ENCODE data around the gene EIF2AK3.
"Not testable (repeated sequence)": the region's sequence is repeated elsewhere in the genome, so short reads cannot be mapped to it uniquely, and the experiment has no call there.

Gene EIF2AK3

DNA sequence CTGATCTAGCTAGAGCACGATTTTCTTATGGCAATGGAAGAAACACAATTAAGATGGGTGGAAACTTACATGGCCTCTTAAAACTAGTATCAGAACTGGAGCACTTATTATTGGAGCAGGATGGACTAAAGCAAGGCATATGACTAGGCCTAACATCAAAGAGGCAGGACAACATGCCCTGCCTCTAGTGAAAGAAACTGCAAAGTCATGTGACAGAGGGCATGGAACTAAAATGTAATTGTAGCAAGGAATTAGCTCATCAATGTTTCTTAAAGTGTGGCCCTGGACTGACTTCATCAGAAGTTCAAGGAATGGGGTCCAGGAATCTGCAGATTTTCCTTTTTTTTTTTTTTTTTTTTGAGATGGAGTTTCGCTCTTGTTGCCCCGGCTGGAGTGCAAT, 5.3 kb upstream of the EIF2AK3 start:
- DNase-seq = no peak

DNA sequence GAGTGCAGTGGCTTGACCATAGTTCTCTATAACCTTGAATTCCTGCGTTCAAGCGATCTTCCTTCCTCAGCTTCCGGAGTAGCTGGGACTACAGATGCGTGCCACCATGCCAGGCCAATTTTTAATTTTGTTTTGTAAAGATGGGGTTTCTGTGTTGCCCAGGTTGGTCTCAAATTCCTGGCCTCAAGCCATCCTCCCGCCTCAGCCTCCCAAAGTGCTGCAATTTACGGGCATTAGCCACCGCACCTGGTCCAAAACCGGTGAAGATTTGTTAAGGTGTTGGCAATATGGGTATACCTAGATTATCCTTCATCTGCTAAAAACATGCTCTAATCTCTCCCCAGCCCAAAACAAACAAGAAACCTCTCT, 1.3 kb upstream of the EIF2AK3 start:
- no peak for DNase-seq

DNA sequence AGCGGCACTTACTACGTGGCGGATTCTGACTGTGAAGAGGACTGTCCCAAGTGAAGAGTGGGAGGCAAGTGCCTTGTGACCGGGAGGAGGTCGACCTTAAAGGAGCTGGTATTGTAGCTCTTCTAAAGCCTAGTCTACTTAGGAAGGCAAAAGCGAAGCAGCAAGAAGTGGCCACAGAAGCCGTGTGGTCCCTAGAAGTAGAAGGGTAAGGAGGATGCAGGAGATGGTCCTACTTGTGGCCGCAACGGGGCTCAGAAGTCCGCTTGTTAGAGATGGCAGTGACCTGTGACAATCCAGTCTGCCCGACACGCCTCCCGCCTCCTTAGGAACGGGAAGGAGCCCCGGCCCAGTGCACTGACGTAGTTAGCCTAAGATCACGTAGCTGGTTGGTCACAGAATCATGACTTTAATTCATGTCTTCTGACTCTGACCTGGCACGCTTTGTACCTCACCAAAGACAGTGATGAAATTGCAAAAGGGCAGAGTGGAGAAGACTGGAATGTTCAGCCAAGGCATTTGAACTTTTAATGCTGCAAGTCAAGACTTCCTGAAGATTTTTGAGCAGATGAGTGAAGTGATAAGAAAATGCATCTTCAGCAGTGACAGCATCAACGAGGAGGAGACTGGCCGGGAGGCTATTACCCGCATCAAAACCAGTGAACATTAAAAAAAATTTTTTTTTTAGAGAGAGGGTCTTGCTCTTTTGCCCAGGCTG, 749 bp upstream of the EIF2AK3 start:
- DNase-seq = peak; percentile 73

- DNase-seq = peak; percentile 38
Observed at GRCh38 chr2:88626171-88627054, 851 bp downstream of the EIF2AK3 start.

DNA sequence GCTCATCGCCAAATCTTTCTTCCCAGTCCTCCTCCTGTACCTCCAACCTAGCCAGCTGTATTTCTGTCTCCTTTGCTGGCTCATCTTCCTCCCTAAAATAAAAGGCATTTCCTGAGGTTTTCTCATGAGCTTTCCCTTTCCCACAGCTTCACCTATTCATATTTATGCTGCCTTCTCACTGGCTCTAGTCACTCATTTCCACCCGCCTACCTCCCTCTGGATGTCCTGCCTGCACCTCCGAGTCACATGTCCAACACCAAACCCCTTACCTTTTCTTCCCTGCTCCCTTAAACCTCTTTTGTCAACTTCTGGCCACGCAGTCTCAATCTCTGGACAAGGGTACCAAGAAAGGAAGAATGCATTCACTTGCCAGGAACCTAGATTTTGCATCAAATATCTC, 2.8 kb downstream of the EIF2AK3 start:
- DNase-seq = no peak

GRCh38 chr2:88623831-88624465, 3.3 kb downstream of the EIF2AK3 start:
- DNase-seq = not testable (repeated sequence)

DNA sequence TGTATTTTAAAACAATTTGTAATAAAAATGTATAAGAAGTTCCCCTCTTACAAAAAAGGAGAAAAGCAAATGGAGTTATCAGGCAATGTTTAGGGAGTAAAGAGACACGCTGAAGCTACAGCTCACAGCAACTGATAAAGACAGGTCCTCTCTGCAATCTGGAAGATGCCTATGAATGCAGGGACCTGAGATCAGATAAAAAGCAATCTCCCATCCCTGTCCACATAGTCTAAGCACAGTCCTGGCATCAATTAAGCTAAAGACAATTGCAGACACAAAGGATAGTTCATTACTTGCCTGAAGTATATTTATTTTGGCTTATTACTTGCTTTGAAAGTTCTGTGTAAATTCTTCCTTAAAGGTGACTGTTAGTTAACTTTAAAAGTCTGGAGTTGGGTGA, 5.0 kb downstream of the EIF2AK3 start:
- no peak for DNase-seq

- DNase-seq = no peak
Observed at GRCh38 chr2:88621432-88621831, 5.8 kb downstream of the EIF2AK3 start.

DNA sequence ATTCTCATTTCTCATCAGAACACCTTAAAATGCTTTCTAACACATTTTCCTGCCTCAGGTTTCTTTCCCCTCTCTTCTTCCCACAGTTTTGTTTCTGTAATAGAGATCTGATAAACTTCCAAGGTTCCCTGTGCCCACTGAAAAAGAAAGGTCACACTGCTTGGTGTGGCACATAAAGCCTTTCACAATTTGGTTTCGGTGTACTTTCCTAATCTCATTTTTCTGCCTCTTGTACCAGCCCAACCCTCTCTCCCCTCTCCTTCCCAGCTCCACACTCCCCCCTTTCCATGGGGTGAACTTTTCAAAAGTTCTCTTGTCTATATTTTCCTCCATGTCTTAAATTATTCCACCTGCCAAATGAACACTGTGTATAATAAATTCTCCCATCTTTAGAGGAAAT, 7.2 kb downstream of the EIF2AK3 start:
- DNase-seq = no peak

- DNase-seq = no peak
Observed at GRCh38 chr2:88615822-88616221, 11.4 kb downstream of the EIF2AK3 start.

- no peak for DNase-seq
Observed at GRCh38 chr2:88614497-88615157, 12.6 kb downstream of the EIF2AK3 start.

DNA sequence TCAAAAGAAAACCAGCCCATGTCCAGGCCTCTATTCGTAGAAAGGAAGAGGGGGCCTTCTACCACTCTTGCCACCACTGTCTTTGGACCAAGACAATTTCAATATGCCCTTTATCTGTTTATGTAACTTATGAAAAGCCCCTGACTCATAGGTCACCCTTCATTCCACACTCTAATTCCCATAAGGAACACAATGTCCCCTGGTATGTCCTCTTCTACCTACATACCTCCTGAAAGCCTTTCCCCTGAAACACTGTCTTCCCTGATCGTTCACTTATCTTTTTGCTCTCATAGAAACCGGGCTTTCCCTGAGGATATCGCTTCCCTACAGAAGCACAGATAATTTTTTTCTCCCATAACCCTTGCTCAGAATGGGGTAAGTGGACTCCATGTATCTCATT, 13.3 kb downstream of the EIF2AK3 start:
- DNase-seq = no peak

DNA sequence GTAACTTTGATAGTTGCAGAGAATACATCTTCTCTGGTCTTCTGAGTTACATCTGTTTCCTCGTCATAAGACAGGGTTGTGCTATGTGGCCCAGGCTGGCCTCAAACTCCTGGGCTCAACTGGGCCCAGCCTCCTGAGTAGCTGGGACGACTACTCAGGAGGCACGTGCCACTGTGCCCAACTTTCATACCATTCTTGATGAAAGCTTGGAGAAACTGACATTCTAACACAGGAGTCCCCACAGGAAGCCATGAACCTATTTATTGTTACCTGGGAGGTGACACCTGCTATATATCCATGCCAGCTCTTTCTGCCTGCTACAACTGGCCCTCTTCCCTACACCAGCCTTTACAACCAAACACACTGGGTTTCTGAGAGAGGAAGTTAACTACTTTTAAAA, 19.1 kb downstream of the EIF2AK3 start:
- no peak for DNase-seq

DNA sequence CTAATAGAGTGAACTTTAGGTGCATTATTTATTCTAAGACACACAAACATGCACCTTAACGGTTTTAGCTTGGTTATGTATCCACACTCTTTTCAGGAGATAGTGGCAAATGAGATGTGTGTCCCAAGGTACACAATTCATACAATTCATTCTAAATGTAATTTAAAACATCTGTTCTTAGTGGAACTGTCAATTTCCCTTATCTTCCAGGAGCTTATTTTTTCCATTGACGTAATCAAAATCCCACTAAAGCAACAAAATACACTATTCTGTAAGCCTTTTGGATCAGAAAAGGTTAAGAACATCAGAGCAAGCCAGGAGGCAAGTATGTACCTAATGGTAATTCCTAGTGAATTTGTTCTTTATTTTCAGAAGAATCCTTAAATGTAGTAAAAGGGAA, 19.8 kb downstream of the EIF2AK3 start:
- no peak for DNase-seq

GRCh38 chr2:88606371-88607030, 20.8 kb downstream of the EIF2AK3 start:
- no peak for DNase-seq

- no peak for DNase-seq
Observed at GRCh38 chr2:88603146-88603545, 24.1 kb downstream of the EIF2AK3 start.

GRCh38 chr2:88602022-88602421, 25.2 kb downstream of the EIF2AK3 start:
- no peak for DNase-seq

DNA sequence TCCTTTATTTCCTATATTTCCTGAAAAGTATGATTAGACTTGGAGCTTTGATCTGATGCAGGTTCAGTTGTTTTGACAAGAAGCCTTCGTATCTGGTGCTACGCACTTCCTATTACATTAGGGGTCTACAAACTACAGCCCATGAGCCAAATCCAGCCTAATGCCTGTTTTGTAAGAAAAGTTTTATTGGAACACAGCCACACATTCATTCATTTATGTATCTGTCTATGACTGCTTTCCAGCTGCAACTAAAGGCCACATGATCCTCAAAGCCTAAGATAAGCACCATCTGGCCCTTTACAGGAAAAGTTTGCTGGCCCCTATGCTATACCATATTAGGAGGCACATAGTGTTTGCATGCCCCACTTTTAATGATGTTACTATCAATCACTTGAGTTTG, 26.0 kb downstream of the EIF2AK3 start:
- no peak for DNase-seq

GRCh38 chr2:88600038-88600465, 27.2 kb downstream of the EIF2AK3 start:
- DNase-seq = peak; percentile 39

DNA sequence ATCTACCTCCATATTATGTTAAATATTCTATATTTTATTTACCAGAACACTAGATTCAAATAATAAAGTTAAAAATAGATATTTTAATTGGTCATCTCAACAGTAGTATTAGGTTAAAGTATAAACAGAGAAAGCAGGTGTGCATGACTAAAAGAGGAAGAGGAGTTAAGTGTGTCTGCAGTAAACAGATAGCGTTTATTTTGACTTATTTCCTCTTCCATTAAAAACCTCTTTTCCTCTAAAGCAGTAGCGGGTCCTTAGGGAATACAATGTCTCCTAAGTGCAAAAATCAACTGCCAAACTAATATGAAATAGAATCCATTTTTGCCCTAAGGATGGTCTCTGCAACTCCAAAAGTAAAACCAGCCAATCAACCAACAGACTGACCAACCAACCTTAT, 27.7 kb downstream of the EIF2AK3 start:
- DNase-seq = no peak

DNA sequence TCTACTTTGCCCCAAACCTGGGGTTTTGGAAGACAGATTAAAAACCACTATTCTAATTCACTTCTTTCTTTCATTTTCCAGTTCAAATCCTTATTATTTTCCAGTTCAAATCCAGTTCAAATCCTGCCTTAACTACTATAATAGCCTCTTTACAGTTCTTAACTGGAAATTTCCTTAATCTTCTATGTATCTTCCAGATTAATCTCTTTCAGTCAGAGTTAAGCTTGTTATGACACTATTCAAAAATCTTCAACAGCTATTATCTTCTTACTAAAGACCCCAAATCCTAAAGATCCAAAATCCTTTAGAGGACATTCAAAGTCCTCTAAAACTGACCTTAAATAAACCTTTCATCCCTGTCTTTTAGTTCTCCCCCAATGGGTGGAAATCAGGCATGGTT, 30.1 kb downstream of the EIF2AK3 start:
- DNase-seq = no peak

- no peak for DNase-seq
Observed at GRCh38 chr2:88596141-88596830, 31.0 kb downstream of the EIF2AK3 start.

Measured in effector CD4-positive, alpha-beta T cell (primary cell).